Measurements from ENCODE around the gene PLAC1. TPM values are rescaled to one million over a fixed set of nuclear protein-coding genes. Genes with fewer than 3 reads are reported as not detected.
A peak's percentile ranks its signal among the peaks of the same experiment; 100 is the strongest.

Gene PLAC1
- total RNA-seq, 1 experiment from 2014 or later, result 0.51 TPM

GRCh38 chrX:134669378-134670098 lies 11.3 kb upstream of the PLAC1 start:
- Histone ChIP-seq H3K27me3 (ENCODE audit: control insufficient read depth, insufficient read depth, low read length) (no peaks in the 10 kb centered on the region), H3K4me3 (ENCODE audit: low read depth in 2 of 2, low read length in 2 of 2) (no peak overlapping the region), H3K9me3 (ENCODE audit: control insufficient read depth, insufficient read depth, low read depth, low read length) (no peaks in the 10 kb centered on the region), H3K27ac (ENCODE audit: low read length) (no peak overlapping the region), H3K4me1 (ENCODE audit: control insufficient read depth, insufficient read depth, low read length) (no peaks in the 10 kb centered on the region), H3K36me3 (ENCODE audit: control insufficient read depth, insufficient read depth, low read length) (no peaks in the 10 kb centered on the region)
- POLR2A ChIA-PET, result no interaction called here
- TF ChIP-seq REST (IDR thresholded peaks at IDR 0.05; ENCODE audit: insufficient read depth in 1 of 2, low read depth in 2 of 2, low read length in 1 of 2) (no peak), POLR2AphosphoS5 (IDR thresholded peaks at IDR 0.05; ENCODE audit: low read depth, low read length) (no peak), CTCF (IDR thresholded peaks at IDR 0.05) (no peak), TCF7L2 (IDR thresholded peaks at IDR 0.05; ENCODE audit: low read depth, low read length) (no peak), SIN3A (IDR thresholded peaks at IDR 0.05; ENCODE audit: borderline replicate concordance, insufficient read depth, low read depth, low read length) (no peak)
- CTCF ChIA-PET, result interaction anchor here (0.6 kb wide), 1 partner anchor 1359 kb away, joined by 6 read pairs; no protein-coding TSS in a partner anchor
- BruUV-seq (replicated peaks), result no TSS peak
- ATAC-seq (peak; percentile 64; the same call in 1 of the 2 replicates), DNase-seq (ENCODE audit: low read depth, low spot score) (no peak)
- in situ Hi-C loops (cut with HindIII; ENCODE audit: low pct_unique_long_range_greater_than_20kb, low sequenced_read_pairs) (no loop called here), intact Hi-C loops (cut with micrococcal nuclease; ENCODE audit: unreplicated experiment) (no loop called here)

- ChIA-PET CTCF (interaction anchor here (0.6 kb wide), 1 partner anchor 71 kb away, joined by 11 read pairs; no protein-coding TSS in a partner anchor), POLR2A (interaction anchor here (0.5 kb wide), 1 partner anchor 42 kb away, joined by 8 read pairs; no protein-coding TSS in a partner anchor)
- Histone ChIP-seq H3K4me3 (ENCODE audit: low read depth in 2 of 2, low read length in 2 of 2) (no peak overlapping the region), H3K4me1 (ENCODE audit: control insufficient read depth, insufficient read depth, low read length) (no peaks in the 10 kb centered on the region), H3K36me3 (ENCODE audit: control insufficient read depth, insufficient read depth, low read length) (no peaks in the 10 kb centered on the region), H3K9me3 (ENCODE audit: control insufficient read depth, insufficient read depth, low read depth, low read length) (no peaks in the 10 kb centered on the region), H3K27me3 (ENCODE audit: control insufficient read depth, insufficient read depth, low read length) (no peaks in the 10 kb centered on the region), H3K27ac (ENCODE audit: low read length) (no peak overlapping the region)
- ATAC-seq, result no peak
- DNase-seq (ENCODE audit: low read depth, low spot score), result no peak
- intact Hi-C loops (cut with micrococcal nuclease; ENCODE audit: unreplicated experiment), result no loop called here
- in situ Hi-C loops (cut with HindIII; ENCODE audit: low pct_unique_long_range_greater_than_20kb, low sequenced_read_pairs), result no loop called here
- TF ChIP-seq TCF7L2 (IDR thresholded peaks at IDR 0.05; ENCODE audit: low read depth, low read length) (no peak), POLR2AphosphoS5 (IDR thresholded peaks at IDR 0.05; ENCODE audit: low read depth, low read length) (no peak), SIN3A (IDR thresholded peaks at IDR 0.05; ENCODE audit: borderline replicate concordance, insufficient read depth, low read depth, low read length) (no peak), REST (IDR thresholded peaks at IDR 0.05; ENCODE audit: insufficient read depth in 1 of 2, low read depth in 2 of 2, low read length in 1 of 2) (no peak), CTCF (IDR thresholded peaks at IDR 0.05) (no peak)
- no TSS peak for BruUV-seq (replicated peaks)
These were observed 5.9 kb upstream of the PLAC1 start for GRCh38 chrX:134664202-134664601.
